Neural crest cell (in vitro differentiated cells): ENCODE results near the gene CDC45. TPM values are rescaled to one million over a fixed set of nuclear protein-coding genes. Genes with fewer than 3 reads are reported as not detected.
A peak's percentile ranks its signal among the peaks of the same experiment; 100 is the strongest.

Experiments
- DNase-seq: peaks from one replicate; pipeline ENCODE4 v3.0.0; 2021; ENCODE audit warnings: low read depth, mixed read lengths, low spot score
- H3K27ac Mint-ChIP-seq: one replicate; pipeline ENCODE4 v1.8.0; 2021; ENCODE audit warnings: mild to moderate bottlenecking, mixed read lengths; ENCODE audit not compliant: unreplicated experiment
- H3K27me3 Mint-ChIP-seq: 2 replicates; pipeline ENCODE4 v1.8.0; 2021; ENCODE audit warnings: low read depth, mild to moderate bottlenecking, mixed read lengths
- H3K36me3 Mint-ChIP-seq: 2 replicates; pipeline ENCODE4 v1.8.0; 2021; ENCODE audit warnings: low read depth, mild to moderate bottlenecking, mixed read lengths
- H3K4me1 Mint-ChIP-seq: 2 replicates; pipeline ENCODE4 v1.8.0; 2021; ENCODE audit warnings: mixed read lengths
- H3K4me3 Mint-ChIP-seq: one replicate; pipeline ENCODE4 v1.8.0; 2021; ENCODE audit warnings: mild to moderate bottlenecking, mixed read lengths
- H3K9me3 Mint-ChIP-seq: 2 replicates; pipeline ENCODE4 v1.8.0; 2021; ENCODE audit warnings: mixed read lengths
- CTCF ChIP-seq: fragments of 200-600 bp; sonication (generic); conservative IDR thresholded peaks from 2 replicates; pipeline ENCODE4 v1.5.0; 2021; ENCODE audit warnings: antibody characterized with exemption, mild to moderate bottlenecking
- total RNA-seq: library from RNA; stranded (reverse); gene quantifications from 2 replicates; pipeline ENCODE4 v1.2.1, GENCODE V29; 2021

Gene CDC45
- total RNA-seq, 1 donor from 2014 or later: 49.8 TPM

- DNase-seq: no peak
- Mint-ChIP-seq H3K4me3 (peak overlapping the region; percentile 60), H3K27ac (no peak overlapping the region), H3K27me3 (no peaks in the 10 kb centered on the region), H3K9me3 (no peaks in the 10 kb centered on the region), H3K36me3 (peaks cover 2% of the 10 kb centered on the region), H3K4me1 (peaks cover 31% of the 10 kb centered on the region)
- TF ChIP-seq CTCF: no peak
Observed at GRCh38 chr22:19476023-19476422, 3.7 kb upstream of the CDC45 start.

GRCh38 chr22:19477321-19478044 is 2.2 kb upstream of the CDC45 start:
- Mint-ChIP-seq H3K9me3 (no peaks in the 10 kb centered on the region), H3K4me3 (peak overlapping the region; percentile 94), H3K36me3 (peaks cover 2% of the 10 kb centered on the region), H3K27me3 (no peaks in the 10 kb centered on the region), H3K27ac (no peak overlapping the region), H3K4me1 (peaks cover 32% of the 10 kb centered on the region)
- TF ChIP-seq CTCF: no peak
- DNase-seq: no peak

GRCh38 chr22:19478045-19478900 is 1.4 kb upstream of the CDC45 start:
- Mint-ChIP-seq H3K27ac (peak overlapping the region; percentile 1), H3K4me1 (peaks cover 32% of the 10 kb centered on the region), H3K9me3 (no peaks in the 10 kb centered on the region), H3K4me3 (peak overlapping the region; percentile 94), H3K36me3 (peaks cover 2% of the 10 kb centered on the region), H3K27me3 (no peaks in the 10 kb centered on the region)
- no peak for DNase-seq
- no peak for TF ChIP-seq CTCF

DNA sequence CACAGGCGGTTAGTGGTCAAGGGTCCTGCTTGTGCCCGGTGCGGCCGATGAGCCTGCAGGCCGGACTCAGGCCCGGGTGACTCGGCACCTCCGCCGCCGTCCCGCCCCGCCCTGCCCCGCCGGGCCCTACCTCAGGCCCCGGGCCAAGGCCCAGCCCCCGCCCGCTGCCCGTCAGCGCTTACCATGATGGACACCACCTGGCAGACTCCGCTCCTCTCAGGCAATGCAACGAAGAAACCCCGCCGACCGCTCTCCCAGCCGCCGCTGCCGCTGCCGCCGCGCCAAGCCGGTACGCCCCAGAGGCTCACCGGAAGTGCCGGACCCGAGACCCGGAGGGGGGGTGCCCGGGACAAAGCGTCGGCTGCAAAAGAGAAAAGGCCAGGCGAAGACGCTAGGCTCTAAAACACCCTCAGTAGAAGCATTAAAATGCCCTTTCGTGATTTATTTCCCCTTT is 792 bp upstream of the CDC45 start, which contains the start of gene UFD1:
TSS of gene UFD1 (minus strand) at position 293 of the 454 bp plus-strand sequence. CDS start at position 185, 108 bp downstream.
- peak; percentile 65 for DNase-seq
- Mint-ChIP-seq H3K4me1 (peaks cover 32% of the 10 kb centered on the region), H3K4me3 (peak within 1 kb of the TSS; percentile 94), H3K9me3 (no peaks in the 10 kb centered on the region), H3K27ac (peak within 1 kb of the TSS; percentile 100), H3K27me3 (no peaks in the 10 kb centered on the region), H3K36me3 (peaks cover 1% of the 10 kb centered on the region)
- TF ChIP-seq CTCF: no peak

GRCh38 chr22:19480173-19480568 is 451 bp downstream of the CDC45 start:
- no peak for TF ChIP-seq CTCF
- H3K36me3 Mint-ChIP-seq: peaks cover 2% of the 10 kb centered on the region
- H3K27ac Mint-ChIP-seq: peak overlapping the region; percentile 100
- DNase-seq: no peak
- no peaks in the 10 kb centered on the region for H3K27me3 Mint-ChIP-seq
- H3K4me3 Mint-ChIP-seq: peak overlapping the region; percentile 94
- peaks cover 32% of the 10 kb centered on the region for H3K4me1 Mint-ChIP-seq
- no peaks in the 10 kb centered on the region for H3K9me3 Mint-ChIP-seq
